UCSD-AML1 (cell line): ENCODE results near the gene SCML2.
"Not testable (repeated sequence)": the region's sequence is repeated elsewhere in the genome, so short reads cannot be mapped to it uniquely, and the experiment has no call there.

Experiments used
- DNase-seq: peaks from one replicate; lab custom pipeline; 2025; ENCODE audit not compliant: unreplicated experiment; lab: John Stamatoyannopoulos, UW

SCML2 gene

GRCh38 chrX:18271725-18272124 is 82.8 kb downstream of the SCML2 start:
- no peak for DNase-seq

- DNase-seq = no peak
Measured at GRCh38 chrX:18271309-18271708, 83.2 kb downstream of the SCML2 start.

GRCh38 chrX:18255059-18255458 is 99.4 kb downstream of the SCML2 start:
- no peak for DNase-seq

GRCh38 chrX:18252644-18253359 is 101.7 kb downstream of the SCML2 start:
- DNase-seq = no peak

GRCh38 chrX:18229646-18230045 is 124.8 kb downstream of the SCML2 start:
- DNase-seq = not testable (repeated sequence)

GRCh38 chrX:18228069-18228468 is 126.4 kb downstream of the SCML2 start:
- no peak for DNase-seq

GRCh38 chrX:18227458-18227857 is 127.0 kb downstream of the SCML2 start:
- DNase-seq = no peak

GRCh38 chrX:18220786-18221185 is 133.7 kb downstream of the SCML2 start, which contains the start of gene BEND2:
BEND2 (minus strand) TSS chrX:18220886; CDS start chrX:18220750, 136 bp downstream.
- no peak for DNase-seq

GRCh38 chrX:18210470-18210869 is 144.0 kb downstream of the SCML2 start:
- no peak for DNase-seq

- DNase-seq = no peak
Measured at GRCh38 chrX:18206657-18207056, 147.8 kb downstream of the SCML2 start.

- no peak for DNase-seq
Measured at GRCh38 chrX:18203631-18204030, 150.9 kb downstream of the SCML2 start.

GRCh38 chrX:18194688-18195087 is 159.8 kb downstream of the SCML2 start:
- no peak for DNase-seq
